ENCODE results near the gene USP17L13.
"Not testable (repeated sequence)": the region's sequence is repeated elsewhere in the genome, so short reads cannot be mapped to it uniquely, and the experiment has no call there.

The USP17L13 gene

GRCh38 chr4:9224596-9224995 is at the start of gene USP17L13:
USP17L13 (plus strand) TSS chr4:9224896; CDS start chr4:9224896, 0 bp downstream.
- DNase-seq, result not testable (repeated sequence)

GRCh38 chr4:9210357-9210756 is 14.3 kb upstream of the USP17L13 start, which contains the start of gene USP17L10:
USP17L10 (plus strand) TSS chr4:9210657; CDS start chr4:9210657, 0 bp downstream.
- not testable (repeated sequence) for DNase-seq

GRCh38 chr4:9214701-9215100 is 10.0 kb upstream of the USP17L13 start:
- not testable (repeated sequence) for DNase-seq

GRCh38 chr4:9215105-9215504 is 9.6 kb upstream of the USP17L13 start, which contains the start of gene USP17L11:
USP17L11 (plus strand) TSS chr4:9215405; CDS start chr4:9215405, 0 bp downstream.
- DNase-seq, result not testable (repeated sequence)

- DNase-seq, result not testable (repeated sequence)
Measured at GRCh38 chr4:9219852-9220251, 4.8 kb upstream of the USP17L13 start, which contains the start of gene USP17L12. USP17L12 (plus strand) TSS chr4:9220152; CDS start chr4:9220152, 0 bp downstream.

GRCh38 chr4:9230249-9230648 is 5.6 kb downstream of the USP17L13 start:
- not testable (repeated sequence) for DNase-seq

- DNase-seq, result not testable (repeated sequence)
Measured at GRCh38 chr4:9234085-9234484, 9.4 kb downstream of the USP17L13 start, which contains the start of gene USP17L15. USP17L15 (plus strand) TSS chr4:9234385; CDS start chr4:9234385, 0 bp downstream.

- not testable (repeated sequence) for DNase-seq
Measured at GRCh38 chr4:9238461-9238860, 13.8 kb downstream of the USP17L13 start.

- DNase-seq, result not testable (repeated sequence)
Measured at GRCh38 chr4:9243579-9243978, 18.9 kb downstream of the USP17L13 start, which contains the start of gene USP17L17. USP17L17 (plus strand) TSS chr4:9243879; CDS start chr4:9243879, 0 bp downstream.

GRCh38 chr4:9247953-9248680 is 23.4 kb downstream of the USP17L13 start, which contains the start of gene USP17L18:
USP17L18 (plus strand) TSS chr4:9248630; CDS start chr4:9248630, 0 bp downstream.
- DNase-seq, result not testable (repeated sequence)

- not testable (repeated sequence) for DNase-seq
Measured at GRCh38 chr4:9253078-9253477, 28.4 kb downstream of the USP17L13 start, which contains the start of gene USP17L19. USP17L19 (plus strand) TSS chr4:9253378; CDS start chr4:9253378, 0 bp downstream.

- DNase-seq, result not testable (repeated sequence)
Measured at GRCh38 chr4:9257824-9258223, 33.1 kb downstream of the USP17L13 start, which contains the start of gene USP17L20. USP17L20 (plus strand) TSS chr4:9258124; CDS start chr4:9258124, 0 bp downstream.

- not testable (repeated sequence) for DNase-seq
Measured at GRCh38 chr4:9262572-9262971, 37.9 kb downstream of the USP17L13 start, which contains the start of gene USP17L21. USP17L21 (plus strand) TSS chr4:9262872; CDS start chr4:9262872, 0 bp downstream.

GRCh38 chr4:9267319-9267718 is 42.6 kb downstream of the USP17L13 start, which contains the start of gene USP17L22:
USP17L22 (plus strand) TSS chr4:9267619; CDS start chr4:9267619, 0 bp downstream.
- not testable (repeated sequence) for DNase-seq

GRCh38 chr4:9271719-9272118 is 47.0 kb downstream of the USP17L13 start:
- DNase-seq, result not testable (repeated sequence)

All from kidney glomerular epithelial cell (primary cell).